Measurements from ENCODE around the gene RAB11FIP5.

The RAB11FIP5 gene

DNA sequence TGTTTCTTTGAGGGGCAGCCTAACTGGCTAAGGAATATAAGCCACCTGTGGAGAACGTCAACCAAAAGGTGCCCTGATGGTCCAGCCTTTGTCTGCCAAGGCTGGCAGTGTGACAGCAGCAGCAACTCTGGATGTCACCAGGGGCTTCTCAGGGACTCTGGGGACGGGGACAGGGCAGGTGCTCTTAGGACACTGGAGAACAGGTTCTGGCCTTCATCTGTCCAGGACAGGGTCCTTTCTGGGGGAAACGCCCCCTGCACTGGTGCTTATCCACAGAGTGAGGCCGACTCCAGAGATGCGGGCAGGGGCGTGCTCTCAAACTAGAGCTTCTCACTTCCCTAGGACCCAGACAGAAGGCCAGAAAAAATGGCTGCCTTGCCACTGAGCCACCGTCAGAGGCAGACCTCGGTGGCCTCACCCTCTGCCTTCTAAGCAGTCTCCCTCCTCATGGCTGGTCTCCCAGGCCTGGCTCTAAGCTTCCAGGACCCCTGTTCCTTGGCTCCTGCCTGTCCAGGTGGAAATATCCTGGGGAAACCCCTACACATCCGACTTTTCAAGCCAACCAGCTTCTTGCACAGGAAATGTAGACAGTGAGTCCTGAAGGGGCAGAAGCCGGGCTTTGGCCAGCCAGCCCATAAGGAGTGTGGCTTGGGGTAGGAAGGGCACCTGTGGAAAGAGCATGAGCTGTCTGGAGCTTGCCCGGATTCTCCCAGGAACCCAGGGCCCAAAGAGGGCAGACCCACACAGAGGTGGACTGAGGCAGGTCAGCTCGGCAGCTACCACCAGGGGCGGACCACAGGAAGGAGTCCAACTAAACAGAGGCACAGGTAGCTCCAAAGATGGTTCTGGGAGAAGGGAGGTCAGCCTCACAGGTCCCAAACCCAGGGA is 30.0 kb downstream of the RAB11FIP5 start:
- DNase-seq = no peak

DNA sequence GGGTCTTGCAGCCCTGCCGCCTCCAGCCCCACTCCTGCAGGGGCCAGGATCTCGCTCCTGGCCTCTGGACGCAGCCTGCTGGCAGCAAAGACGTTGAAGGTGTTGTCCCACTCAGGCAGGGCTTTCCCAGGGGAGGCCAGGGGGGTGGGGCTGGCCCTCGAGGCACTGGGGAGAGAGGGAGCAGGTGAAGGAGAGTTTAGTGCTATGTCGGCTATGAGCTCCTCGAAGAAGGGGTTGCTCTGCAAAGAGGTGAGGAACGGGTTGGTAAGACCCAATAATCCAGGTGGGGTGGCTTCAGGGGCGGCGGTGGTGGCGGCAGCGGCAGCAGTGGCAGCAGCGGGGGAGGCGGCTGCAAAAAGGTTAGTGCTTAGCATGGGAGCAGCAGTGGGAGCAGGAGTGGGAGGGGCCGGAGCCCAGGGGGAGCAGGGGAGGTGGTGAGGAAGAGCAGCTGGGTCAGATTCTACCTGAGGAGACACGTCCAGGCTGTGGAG is 31.5 kb downstream of the RAB11FIP5 start:
- no peak for DNase-seq

DNA sequence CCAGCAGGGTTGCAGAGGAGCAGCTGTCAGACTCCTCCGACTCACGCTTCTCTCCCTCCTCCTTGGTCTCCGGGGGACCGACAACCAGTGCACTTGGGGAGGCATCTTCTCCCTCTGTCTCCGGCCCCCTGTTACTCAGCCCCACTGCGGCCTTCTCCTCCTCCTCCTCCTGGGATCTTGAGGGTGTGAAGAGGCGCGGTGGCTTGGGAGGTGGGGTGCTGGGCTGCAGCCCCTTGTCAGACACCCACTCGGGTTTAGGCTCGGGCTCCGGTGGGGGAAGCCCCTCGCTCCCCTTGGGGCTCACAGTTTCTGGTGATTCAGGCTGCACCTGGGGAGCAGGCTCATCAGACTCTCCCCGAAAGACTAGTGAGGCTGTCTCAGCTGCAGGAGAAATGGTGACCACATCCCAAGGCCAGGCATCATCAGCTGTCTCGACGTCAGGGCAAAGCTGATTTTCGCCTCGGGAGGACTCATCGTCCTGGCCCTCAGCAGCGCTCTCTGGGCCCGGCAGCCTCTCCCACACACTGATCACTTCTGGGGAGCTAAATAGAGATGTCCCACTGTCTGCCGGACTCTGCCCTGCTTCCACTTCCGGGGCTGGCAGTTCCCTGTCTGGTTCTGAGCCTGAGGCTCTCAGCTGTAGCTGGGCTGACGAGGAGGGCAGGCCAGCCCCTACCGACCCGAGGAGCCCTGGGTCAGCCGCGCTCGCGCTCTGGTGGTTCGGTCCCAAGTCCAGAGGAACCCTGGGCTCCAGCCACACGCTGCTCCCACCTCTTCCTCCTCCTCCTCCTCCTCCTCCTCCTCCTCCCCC is 32.2 kb downstream of the RAB11FIP5 start:
- DNase-seq = no peak

DNA sequence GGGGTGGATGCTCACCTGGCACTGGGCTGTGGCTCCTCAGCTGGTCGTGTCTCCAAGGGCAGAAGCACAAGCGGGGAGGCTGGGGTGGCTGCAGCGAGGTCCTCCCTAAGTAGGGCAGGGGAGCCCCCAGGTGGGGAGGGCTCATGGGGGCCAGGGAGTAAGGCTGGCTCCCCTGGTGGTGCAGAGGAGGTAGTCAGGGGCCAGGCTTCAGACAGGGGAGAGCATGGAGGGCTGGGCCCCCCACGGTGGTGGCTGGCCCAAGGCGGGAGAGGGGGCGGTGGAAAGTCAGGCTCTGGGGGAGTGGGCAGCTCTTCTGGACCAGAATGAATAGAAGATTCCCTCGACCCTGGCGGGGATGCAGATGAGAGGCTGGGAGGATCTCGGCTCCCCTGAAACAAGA is 33.1 kb downstream of the RAB11FIP5 start:
- no peak for DNase-seq

DNA sequence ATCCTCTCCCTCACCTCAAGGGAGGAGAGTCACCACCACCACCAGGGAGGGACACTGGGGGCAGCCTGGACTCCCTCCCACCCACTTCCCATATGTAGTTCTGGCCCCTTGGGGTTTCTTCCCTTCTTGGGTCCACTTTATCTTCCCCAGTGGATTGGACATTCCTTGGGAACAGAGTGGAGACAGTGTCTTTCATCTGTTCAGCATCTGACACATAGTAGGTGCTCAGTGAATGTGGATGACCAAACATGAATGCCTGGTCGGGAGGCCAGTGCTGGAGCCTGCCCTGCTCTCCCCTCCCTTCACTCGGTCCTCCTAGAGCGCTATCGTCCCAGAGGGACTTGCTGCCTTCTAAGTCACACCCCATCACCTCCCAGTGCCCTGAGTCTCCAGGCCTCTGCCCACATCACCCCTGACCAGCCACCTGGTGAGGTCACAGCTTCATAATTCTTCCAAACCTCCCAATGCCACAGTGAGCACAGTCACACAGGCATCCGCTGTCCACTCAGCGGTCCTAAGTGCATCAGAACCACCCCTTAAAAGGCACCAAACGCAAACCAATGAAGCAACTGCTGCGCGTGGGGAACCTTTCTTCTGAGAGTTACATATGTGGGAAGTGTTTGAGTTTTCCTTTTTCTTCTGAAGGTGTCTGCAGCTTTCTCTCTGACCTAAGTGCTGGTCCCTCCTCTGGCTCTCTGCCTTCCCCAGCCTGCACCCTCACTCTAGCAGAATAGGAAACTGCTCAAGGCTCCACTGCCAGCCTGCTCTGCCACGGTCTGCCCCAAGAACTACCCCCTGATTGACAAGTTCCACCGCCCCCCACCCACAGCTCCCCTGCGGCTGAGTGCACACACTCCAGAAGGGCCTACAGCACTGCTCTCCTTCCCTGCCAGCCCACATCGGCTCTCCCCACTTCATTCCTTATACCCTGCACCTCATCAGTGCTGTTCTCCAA is 34.0 kb downstream of the RAB11FIP5 start:
- no peak for DNase-seq

DNA sequence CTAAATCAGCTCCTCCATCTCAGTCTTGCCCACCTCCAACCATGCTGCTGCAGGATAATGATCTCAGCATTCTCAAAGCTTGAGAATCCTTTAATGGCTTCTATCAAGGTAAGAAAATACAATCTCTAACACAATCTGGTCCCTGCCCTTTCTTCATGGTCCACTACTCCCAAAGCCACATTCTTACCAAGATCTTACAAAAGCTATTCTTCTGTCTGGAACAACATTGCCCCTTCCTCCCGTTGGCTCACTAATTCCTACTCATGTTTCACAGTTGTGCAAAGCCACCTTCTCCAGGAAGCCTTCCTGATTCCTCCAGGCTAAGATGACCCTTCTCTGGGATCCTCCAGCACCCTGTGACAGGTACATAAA is 35.3 kb downstream of the RAB11FIP5 start:
- no peak for DNase-seq

DNA sequence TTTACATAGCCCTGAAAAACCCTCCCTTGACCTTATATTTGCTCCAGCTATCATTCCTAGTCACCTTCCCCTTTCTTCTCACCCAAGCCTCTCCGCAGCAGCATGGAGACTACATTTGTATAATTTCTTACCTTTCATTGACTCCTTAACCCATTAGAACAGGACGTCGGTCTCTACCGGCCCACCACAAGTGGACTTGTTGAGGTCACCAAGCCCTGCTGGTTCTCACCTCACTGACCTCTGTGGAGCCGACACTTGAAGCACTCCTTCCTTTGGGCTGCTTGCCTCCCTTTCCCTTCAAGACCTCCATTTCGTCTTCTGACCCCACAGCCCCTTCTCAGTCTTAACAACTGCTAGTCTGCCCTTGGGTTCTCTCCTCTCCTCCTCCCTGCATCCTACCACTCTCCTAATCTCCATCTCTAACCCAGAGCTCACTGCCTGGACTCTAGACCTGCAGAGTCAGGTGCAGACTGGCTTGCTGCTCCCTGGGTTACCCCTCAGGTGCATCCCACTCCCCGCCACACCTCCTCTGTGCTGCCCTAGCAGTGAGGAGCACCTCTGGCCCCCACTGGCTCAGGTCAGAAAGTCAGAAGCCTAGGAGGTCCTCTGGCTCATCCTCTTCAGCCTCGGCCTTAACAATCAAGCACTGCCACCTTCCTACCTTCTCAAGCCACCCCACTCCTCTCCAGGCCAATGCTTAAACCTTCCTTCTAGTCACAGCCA is 35.9 kb downstream of the RAB11FIP5 start:
- DNase-seq = no peak

DNA sequence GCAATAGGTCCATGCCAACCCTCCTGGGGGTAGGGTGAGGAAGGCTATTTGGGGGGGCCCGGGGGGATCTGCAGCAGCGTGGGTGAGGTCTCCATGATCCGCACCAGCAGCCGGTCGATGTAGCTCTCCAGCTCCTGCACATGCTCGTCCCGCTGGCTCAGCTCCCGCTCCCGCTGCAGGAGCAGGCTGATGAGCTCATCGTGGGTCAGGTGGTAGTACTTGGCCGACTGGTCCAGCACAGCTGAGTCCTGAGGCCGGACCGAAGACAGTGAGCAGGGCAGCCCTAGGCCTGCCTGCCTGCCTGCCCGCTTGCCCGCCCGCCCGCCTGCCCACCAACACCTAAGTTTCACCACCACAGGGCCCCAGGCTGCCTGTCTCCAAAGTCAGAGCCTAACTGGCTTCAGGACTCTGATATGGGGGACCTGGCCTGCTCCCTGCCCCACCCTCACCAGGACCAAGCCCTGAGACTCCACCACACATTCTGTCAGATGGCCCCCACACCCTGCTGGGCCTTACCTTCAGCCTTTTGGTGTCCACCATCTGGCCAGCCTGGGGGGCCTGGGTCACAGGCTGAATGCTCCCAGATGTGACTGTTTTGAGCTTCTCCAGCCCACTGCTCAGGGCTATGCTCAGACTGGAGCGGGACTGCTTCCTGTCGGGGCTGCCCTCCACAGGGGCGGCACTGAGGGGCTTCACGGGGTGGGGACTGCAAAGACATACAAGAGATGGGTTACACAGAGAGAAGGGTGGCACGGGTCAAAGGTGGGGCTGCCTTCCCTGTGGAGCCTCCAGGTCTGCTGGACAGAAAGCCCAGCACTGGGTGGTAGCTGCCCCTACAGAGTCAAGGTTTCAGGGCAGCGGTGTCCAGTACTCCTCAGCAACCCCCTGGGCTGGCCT is 37.0 kb downstream of the RAB11FIP5 start:
- DNase-seq = no peak

DNA sequence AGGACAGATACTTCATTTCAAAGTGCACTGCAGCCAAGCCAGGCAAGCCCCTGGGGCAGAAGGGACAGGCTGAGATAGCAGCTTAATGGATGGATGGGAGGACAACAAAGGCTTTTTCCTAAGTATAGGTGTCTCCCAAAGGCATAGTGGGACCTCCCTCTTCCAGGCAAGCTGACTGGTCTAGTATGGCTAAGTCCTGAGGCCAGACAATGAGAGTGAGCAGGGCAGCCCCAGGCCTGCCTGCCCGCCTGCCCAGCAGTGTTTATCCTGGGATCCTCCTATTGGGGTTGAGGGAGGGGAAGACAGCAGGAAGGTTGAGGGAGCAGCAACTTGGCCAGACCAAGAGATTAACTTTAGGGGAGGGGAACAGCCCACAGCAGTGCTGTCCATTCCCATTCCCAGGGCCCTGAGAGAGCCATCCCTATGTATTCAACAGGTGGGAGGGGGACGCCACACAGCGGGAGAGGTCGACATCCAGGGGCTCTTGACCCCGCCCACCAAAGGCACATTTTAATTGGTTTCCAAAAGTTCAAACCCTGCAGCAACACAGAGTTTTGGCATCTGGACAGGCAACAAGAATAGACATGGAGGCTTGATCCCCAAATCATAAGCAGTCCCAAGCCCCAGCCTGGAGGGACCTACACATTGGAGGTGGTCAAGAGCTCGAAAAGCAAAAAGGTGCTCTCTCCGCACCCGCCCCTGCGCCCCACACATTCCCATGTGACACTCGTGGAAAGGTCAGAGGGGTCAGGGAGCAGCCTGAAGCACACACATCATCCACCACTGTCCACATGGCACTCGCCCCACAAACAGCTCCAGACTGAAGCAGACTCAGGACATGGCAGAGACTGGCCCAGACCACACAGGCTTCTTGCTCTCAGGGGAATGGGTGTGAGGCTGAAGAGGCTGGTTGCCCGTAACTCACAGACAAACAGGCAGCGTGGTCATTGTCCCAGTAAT is 38.4 kb downstream of the RAB11FIP5 start:
- no peak for DNase-seq

DNA sequence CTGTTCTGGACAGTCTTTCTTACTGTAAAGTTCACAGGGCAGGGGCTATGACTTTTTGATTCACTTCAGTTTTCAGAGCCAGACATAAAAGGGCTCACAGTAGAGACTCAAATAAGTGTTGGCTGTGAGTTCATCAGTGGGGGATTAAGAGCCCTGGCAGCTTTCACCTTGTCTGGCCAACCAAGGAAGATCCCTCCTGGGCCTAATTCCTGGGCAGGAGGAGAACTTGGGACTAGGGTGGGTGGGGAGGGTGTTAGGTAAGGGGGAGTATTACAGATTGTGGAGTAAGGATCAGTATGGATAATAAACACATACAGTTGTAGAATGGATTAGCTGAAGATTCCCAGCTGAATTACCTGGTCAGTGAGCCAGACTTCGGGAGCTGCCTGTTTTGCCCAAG is 40.3 kb downstream of the RAB11FIP5 start:
- no peak for DNase-seq

DNA sequence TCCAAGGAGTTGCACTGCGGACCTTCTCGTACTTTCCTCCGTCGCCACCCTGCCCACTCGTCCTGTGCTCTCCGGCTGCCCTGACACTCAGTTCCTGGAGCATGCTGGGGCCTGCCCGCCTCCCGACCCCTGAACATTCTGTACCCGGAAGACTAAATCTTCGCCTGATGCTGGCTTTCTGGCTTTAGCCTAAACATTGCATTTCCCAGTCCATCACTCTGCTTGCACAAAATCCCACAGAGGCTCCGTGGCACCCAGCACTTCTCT is 40.7 kb downstream of the RAB11FIP5 start:
- no peak for DNase-seq

DNA sequence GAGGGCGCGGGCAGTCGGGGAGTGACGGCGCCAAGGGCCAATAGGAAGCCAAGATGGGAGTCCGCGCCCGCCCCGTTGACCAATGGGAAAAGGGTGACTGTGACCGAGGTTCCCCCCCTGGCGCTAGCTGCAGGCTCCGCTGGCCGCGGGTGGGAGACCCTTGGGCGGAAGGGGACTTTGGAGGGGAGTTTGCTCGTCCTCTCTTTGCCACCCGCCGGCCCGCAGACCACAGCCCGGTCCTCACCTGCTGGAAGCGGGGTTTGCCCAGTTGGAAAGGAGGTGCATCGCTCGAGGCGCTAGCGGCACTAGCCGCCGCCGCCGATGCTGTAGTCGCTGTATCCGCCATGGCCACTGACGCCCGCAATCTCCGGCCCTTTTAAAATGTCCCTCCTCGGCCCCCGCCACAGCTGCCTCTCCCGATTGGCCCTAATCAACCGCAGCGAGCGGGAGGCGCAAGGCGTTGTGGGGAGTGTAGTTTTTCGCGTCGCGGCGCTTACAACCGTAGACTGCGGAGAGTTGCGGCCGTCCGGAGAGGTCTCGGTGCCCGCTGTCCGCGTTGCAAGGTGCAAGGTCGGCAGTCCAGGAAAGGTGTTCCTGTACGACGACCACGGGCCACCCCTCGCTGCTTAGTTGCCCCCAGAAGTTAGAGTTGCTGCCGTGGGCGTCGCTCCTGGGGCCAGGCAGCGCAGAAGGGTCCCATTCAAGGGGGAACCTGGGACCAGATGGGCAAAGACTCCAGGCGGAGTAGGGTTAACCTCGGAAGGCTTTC is 41.2 kb downstream of the RAB11FIP5 start, which contains the start of gene SFXN5:
TSS of gene SFXN5 (minus strand) at position 353 of the 769 bp plus-strand sequence. CDS start at position 346, 7 bp downstream.
- peak; percentile 94 for DNase-seq

DNA sequence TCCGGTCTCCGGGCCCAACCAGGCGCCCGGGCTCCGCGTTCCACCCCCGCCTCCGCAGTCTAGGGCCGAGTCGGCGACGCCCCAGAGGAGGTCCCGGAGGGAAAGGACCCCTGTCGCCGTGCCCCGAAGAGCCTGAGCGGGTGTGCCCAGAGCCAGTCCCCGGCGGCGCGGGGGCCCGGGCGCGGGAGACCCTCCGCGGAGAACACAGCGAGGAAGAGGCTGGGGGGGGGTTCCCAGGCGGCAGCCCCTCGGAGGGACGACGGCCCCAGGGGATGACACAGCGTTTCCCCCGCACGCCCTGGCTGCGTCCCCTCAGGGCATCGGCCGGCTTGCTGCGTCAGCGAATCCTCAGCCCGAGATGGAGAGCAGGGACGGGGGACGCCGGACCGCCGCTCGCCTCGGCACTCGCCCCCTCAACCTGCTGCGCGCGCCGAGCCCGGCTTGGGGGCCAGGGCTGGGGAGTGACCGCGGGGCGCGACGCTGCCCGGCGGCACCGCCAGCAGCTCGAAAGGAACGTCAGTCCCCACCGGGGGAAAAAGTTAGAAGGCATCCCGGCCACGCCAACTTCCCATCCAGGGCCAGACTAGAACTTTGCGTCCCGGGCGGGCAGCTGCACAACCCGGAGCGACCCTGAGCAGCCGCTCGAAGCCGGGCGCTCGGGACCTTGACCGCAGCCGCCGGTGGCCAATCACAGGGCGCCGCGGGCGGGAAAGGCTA is 41.9 kb downstream of the RAB11FIP5 start:
- DNase-seq = no peak

DNA sequence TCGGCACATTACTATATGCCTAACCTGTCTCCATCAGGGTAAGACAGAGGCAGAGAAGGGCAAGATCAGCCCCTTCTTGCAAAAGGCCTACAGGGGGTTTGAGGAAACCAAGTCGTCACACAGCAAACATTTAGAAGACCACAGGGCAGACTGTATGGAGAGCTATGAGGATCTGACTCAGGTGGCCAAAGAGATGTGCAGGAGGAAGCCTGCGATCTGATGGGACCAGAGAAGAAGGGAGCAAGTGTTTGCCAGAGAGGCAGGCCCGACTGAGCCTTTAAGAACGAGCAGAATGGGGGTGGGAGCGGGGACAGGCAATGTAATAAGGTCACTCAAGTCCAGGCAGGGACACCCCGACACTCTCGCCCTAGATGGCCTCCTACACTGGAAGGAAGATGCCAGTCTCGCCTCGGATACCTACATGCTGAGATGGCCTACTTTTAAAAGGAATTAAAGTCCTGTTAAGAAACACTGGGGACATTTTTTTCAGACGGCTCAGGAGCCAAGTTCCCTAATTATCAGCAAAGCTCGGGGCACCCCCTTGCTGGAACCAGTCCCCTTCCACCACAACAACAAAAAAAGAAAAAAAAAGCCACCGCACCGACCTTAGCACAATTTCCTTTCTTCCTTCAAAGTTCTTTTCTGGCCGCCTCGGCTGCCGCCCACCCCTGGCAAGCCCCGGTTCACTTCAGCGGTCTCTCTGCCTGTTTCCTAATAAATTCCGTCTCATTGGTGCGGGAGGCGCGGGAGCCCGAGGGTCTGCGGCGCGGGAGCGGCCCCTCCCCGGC is 42.7 kb downstream of the RAB11FIP5 start:
- no peak for DNase-seq

DNA sequence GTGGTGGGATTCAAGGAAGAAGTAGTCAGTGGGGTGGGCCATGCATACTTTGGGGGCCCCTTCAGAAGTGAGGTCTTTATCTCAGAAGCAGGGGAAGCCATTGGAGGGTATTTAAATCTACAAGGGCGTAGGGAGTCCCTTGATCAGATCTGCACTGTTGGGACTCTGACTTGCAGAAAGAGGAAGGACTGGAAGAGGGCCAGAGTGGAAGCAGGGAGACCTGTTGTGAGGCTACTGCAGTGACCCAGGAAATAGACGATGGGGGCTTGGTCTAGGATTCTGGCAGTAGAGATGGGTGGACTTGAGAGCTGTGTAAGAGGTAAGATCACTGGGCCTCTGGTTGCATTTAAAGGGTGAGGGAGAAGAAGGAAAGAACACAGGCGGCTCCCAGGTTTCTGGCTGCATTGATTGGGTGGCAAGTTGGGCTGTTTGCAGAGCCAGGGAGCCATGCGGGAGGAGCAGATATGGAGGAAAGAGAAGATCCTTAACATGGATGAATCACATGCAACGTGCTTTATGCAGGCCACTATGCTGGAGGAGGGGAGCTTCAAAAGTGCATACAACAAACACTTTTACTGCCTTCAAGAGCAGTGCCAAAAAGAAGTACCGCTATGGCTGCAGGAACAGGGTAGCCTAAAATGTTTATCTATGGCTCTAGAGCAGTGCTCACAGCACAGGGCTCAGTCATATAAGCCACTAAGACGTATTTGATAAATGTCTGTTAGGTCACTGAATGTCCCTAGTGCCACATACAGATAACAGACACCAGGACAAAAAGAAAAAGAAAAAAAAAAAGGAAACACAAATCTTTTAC is 43.5 kb downstream of the RAB11FIP5 start:
- DNase-seq = no peak

DNA sequence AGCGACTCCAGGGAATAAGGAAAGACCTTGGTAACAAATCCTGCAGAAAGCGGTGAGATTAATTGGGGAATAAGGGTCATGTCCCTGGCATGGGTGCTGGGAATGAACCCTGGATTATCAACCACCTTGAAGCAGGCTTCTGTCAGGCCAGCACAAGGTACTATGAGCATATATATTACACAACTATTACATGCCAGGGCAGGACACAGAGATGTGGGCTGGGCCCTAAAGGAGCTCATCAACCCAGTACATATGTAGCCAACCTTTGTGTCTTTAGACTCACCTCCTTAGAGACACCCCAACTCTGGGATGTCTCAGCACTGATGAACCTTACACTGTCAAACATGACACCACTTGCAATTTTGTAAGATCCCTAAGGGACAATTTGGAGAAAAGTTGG is 44.6 kb downstream of the RAB11FIP5 start:
- DNase-seq = no peak

DNA sequence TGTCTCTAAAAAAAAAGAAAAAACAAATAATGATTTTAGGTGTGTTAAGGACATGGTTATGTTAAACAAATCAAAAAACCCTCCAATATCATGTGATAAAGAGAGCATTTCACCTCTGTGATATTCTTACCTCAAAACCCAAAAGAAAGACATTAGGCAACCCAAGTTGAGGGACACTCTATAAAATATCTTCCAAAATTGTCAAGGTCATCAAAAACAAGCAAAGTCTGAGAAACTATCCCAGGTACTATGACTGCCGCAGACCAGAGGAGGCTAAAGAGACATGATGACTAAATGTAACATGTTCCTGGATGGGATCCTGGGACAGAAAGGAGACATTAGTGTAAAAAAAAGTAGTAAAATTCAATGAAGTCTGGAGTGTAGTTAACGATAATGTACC is 45.7 kb downstream of the RAB11FIP5 start:
- no peak for DNase-seq
